Uterus (tissue), 4 donors: ENCODE data around the gene ANKRD60. TPM values are rescaled to one million over a fixed set of nuclear protein-coding genes. Genes with fewer than 3 reads are reported as not detected.

Source experiments
- DNase-seq, 2 donors: peaks; one replicate each; pipeline ENCODE4 v3.0.0-alpha.2; 2019 to 2020
- H3K27ac ChIP-seq, 2 donors: fragments of 200-600 bp; sonication (generic); 1 replicate in 1 of 2; 2 replicates in 1 of 2; pipeline ENCODE4 v1.5.1; 2016 to 2018
- H3K27me3 ChIP-seq, 2 donors: fragments of 200-600 bp; sonication (generic); one replicate each; pipeline ENCODE4 v1.5.1; 2018 to 2019; ENCODE audit warnings: control low read depth in 1 of 2
- H3K36me3 ChIP-seq, 2 donors: fragments of 200-600 bp; sonication (generic); one replicate each; pipeline ENCODE4 v1.5.1; 2019; ENCODE audit warnings: control low read depth in 1 of 2
- H3K4me1 ChIP-seq, 2 donors: fragments of 200-600 bp; sonication (generic); one replicate each; pipeline ENCODE4 v1.5.1; 2018 to 2019; ENCODE audit warnings: control low read depth in 1 of 2
- H3K4me3 ChIP-seq, 2 donors: fragments of 200-600 bp; sonication (generic); 1 replicate in 1 of 2; 2 replicates in 1 of 2; pipeline ENCODE4 v1.5.1; 2018 to 2019; ENCODE audit warnings: mild to moderate bottlenecking in 1 of 2
- H3K9me3 ChIP-seq, 2 donors: fragments of 200-600 bp; sonication (generic); one replicate each; pipeline ENCODE4 v1.5.1; 2019; ENCODE audit warnings: control low read depth in 1 of 2
- CTCF ChIP-seq, 4 experiments: fragments of 200-600 bp in 2 of 4; fragments of 450-650 bp in 2 of 4; sonication (generic) in 2 of 4; IDR thresholded peaks; one replicate each; pipeline ENCODE4 v1.5.1; 2016 to 2019; ENCODE audit warnings: antibody characterized with exemption in 4 of 4, mild to moderate bottlenecking in 2 of 4, moderate library complexity in 1 of 4
- POLR2A ChIP-seq, 2 donors: fragments of 450-650 bp; IDR thresholded peaks; one replicate each; pipeline ENCODE4 v1.6.1; 2016; ENCODE audit warnings: antibody characterized with exemption in 2 of 2, mild to moderate bottlenecking in 1 of 2, moderate library complexity in 1 of 2
- intact Hi-C: fragments of 100-400 bp; cut with DNase I; formaldehyde crosslinking; loops from one replicate; pipeline ENCODE4 v1.15.1; 2023; ENCODE audit warnings: low total_unique reads
- total RNA-seq, 4 donors: library from RNA; depleted of rRNA in 3 of 4; stranded (reverse); fragments of >200 nt in 3 of 4; gene quantifications; one replicate each; pipeline versions ENCODE4 v1.1.0 to v1.2.4, GENCODE V29; 2014 to 2023
- donor health status: DM: yes; HTN: yes; CAD: no.

Gene ANKRD60
- total RNA-seq, 4 donors from 2014 or later: not detected

- H3K9me3 ChIP-seq: no peaks in the 10 kb centered on the region
- H3K27me3 ChIP-seq: no peaks in the 10 kb centered on the region
- H3K27ac ChIP-seq: no peak overlapping the region
- DNase-seq: no peak
- TF ChIP-seq CTCF (IDR thresholded peaks at IDR 0.05): no peak
- TF ChIP-seq POLR2A (IDR thresholded peaks at IDR 0.05): no peak
- no peaks in the 10 kb centered on the region for H3K36me3 ChIP-seq
- no peak overlapping the region for H3K4me3 ChIP-seq
- no peaks in the 10 kb centered on the region for H3K4me1 ChIP-seq
- intact Hi-C loops: no loop called here
These were observed 10.8 kb upstream of the ANKRD60 start for GRCh38 chr20:58239216-58239615.

GRCh38 chr20:58238490-58238889 lies 10.0 kb upstream of the ANKRD60 start:
- Histone ChIP-seq H3K4me1 (no peaks in the 10 kb centered on the region), H3K27me3 (no peaks in the 10 kb centered on the region), H3K4me3 (no peak overlapping the region), H3K36me3 (no peaks in the 10 kb centered on the region), H3K27ac (no peak overlapping the region), H3K9me3 (no peaks in the 10 kb centered on the region)
- DNase-seq: no peak
- intact Hi-C loops: no loop called here
- TF ChIP-seq CTCF (IDR thresholded peaks at IDR 0.05) (no peak), POLR2A (IDR thresholded peaks at IDR 0.05) (no peak)

GRCh38 chr20:58237318-58238132 lies 9.1 kb upstream of the ANKRD60 start:
- no peaks in the 10 kb centered on the region for H3K27me3 ChIP-seq
- intact Hi-C loops: no loop called here
- H3K4me1 ChIP-seq: no peaks in the 10 kb centered on the region
- TF ChIP-seq CTCF (IDR thresholded peaks at IDR 0.05): no peak
- no peak for TF ChIP-seq POLR2A (IDR thresholded peaks at IDR 0.05)
- no peak overlapping the region for H3K4me3 ChIP-seq
- H3K9me3 ChIP-seq: no peaks in the 10 kb centered on the region
- no peaks in the 10 kb centered on the region for H3K36me3 ChIP-seq
- peak overlapping the region; percentile 12 to 47 for H3K27ac ChIP-seq
- no peak for DNase-seq

GRCh38 chr20:58236612-58237317 lies 8.3 kb upstream of the ANKRD60 start:
- Histone ChIP-seq H3K27ac (peak overlapping the region in 1 of 2 donors; percentile 2), H3K4me1 (no peaks in the 10 kb centered on the region), H3K9me3 (no peaks in the 10 kb centered on the region), H3K36me3 (no peaks in the 10 kb centered on the region), H3K27me3 (no peaks in the 10 kb centered on the region), H3K4me3 (peak overlapping the region; percentile 10 to 20)
- TF ChIP-seq CTCF (IDR thresholded peaks at IDR 0.05): peak; percentile 89 to 97 (median 93)
- TF ChIP-seq POLR2A (IDR thresholded peaks at IDR 0.05): no peak
- peak; percentile 50 to 73 for DNase-seq
- intact Hi-C loops: no loop called here

GRCh38 chr20:58235010-58235409 lies 6.6 kb upstream of the ANKRD60 start:
- TF ChIP-seq CTCF (IDR thresholded peaks at IDR 0.05): no peak
- TF ChIP-seq POLR2A (IDR thresholded peaks at IDR 0.05): no peak

More at GRCh38 chr20:58235010-58235409, 6.6 kb upstream of the ANKRD60 start:
- Histone ChIP-seq H3K9me3 (no peaks in the 10 kb centered on the region), H3K27ac (no peak overlapping the region), H3K4me3 (no peak overlapping the region), H3K27me3 (no peaks in the 10 kb centered on the region), H3K36me3 (no peaks in the 10 kb centered on the region), H3K4me1 (no peaks in the 10 kb centered on the region)
- intact Hi-C loops: no loop called here
- no peak for DNase-seq
